ENCODE data around the gene TADA3.

GRCh38 chr3:9792405-9793160 is at the start of gene TADA3, which contains the start of gene ARPC4:
- TF ChIP-seq CTCF (IDR thresholded peaks at IDR 0.05): peak in 2 of 3 experiments; percentile 17 to 22
- TF ChIP-seq POLR2A (IDR thresholded peaks at IDR 0.05): no peak
